HG02970 (cell line): ENCODE data around the gene MAST4.

Experiments
- ATAC-seq: cut with Tn5 transposase; IDR thresholded peaks from one replicate; pipeline ENCODE4 v1.9.1; 2021; ENCODE audit warnings: mild to moderate bottlenecking, moderate library complexity, moderate number of reproducible peaks; ENCODE audit not compliant: unreplicated experiment, low FRiP score

MAST4 gene

GRCh38 chr5:66644111-66644510 is 47.9 kb downstream of the MAST4 start:
- no peak for ATAC-seq

GRCh38 chr5:66645039-66645438 is 48.8 kb downstream of the MAST4 start:
- no peak for ATAC-seq

DNA sequence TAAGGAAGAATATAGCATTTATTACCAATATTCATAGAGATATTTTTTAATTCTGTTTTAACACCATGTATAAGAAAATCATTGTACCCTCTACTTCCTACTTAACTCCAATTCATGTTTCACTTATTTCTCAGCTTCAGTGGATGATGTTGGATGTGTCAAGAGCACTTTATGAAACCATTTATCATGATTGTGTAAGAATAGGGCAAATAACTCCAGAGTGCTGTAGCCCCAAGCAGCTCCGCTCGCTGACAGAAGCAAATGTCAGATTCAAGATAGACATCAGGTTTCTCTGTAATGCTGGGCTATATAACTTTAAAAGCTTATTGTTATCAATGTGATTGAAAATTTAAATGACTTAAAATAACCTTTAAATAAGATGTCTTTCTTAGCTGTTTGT is 50.4 kb downstream of the MAST4 start:
- no peak for ATAC-seq

- ATAC-seq: no peak
Observed at GRCh38 chr5:66647146-66647856, 51.1 kb downstream of the MAST4 start.

- no peak for ATAC-seq
Observed at GRCh38 chr5:66652818-66653217, 56.6 kb downstream of the MAST4 start.

DNA sequence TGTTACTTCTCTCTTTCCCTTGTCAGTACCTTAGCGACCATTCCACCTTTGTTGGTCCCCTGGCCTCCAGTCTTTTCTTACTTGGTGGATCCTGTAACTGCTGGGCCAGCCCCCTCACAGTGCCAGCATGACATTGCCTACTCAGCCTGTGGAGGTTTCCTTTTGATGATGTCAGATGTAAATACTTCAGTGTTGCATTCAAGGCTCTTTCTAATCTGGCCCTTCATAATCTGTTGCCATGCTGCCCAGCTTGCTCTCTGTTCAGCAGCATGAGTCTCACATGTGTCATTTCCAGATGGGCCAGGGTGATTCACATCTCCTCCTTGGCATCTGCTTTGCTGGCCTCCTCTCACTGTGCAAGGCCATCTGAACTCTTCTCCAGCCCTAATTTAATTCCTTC is 57.1 kb downstream of the MAST4 start:
- no peak for ATAC-seq

DNA sequence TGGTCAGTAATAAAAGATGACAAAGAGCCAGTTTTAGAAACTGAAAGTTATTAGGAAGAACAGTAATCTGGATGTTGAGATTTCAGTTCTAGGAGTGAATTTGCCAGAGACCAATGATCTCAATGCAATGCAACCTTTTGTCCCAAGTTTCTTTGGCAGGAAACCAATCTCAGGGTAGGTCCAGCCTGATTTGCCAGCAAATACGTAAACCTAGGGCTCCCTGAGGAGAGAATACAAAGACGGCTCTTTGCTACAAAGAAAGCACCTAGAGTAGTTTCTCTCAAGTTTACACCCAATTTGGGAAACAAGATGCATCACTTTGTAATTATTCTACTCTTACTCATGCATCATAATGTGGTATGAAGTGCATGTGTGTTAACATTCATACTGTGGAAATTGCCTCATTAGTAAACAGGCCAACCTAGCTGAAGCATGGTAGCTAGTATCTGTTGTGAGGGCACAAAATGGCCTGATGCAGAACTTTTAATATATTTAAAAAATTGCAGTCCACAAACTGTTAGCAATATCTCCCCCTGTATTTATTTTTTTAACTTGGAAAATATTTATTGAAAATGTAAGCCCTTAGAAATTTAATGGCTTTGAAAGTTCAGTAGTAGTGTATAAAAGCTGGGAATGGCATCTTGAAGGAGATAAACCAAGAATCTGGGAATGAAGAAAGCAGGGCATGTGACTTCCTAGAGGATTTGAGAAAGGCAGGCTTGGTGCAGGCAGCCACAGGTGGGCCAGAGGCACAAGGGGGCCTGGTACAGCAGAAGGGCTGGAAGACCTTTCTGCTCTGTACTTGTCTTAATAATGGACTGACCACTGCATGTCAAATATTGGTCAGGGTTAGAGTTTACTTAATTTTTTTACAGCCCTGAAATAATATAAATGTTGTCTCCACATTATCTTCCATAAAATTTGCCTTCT is 59.5 kb downstream of the MAST4 start:
- no peak for ATAC-seq

- ATAC-seq: no peak
Observed at GRCh38 chr5:66658516-66658915, 62.3 kb downstream of the MAST4 start.

DNA sequence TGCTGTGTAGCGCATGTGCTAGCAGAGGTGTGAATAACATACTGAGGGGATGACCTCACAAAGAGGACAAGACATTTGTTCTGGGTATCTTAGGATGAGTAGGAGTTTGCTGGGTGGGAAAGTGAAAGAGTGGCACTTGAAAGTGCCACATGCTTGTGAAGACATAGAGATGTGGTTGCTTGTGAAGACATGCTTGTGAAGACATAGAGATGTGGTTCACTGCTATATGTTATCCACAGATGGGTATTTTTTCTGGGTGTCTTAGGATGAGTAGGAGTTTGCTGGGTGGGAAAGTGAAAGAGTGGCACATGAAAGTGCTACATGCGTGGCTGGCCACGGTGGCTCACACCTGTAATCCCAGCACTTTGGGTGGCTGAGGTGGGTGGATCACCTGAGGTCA is 63.6 kb downstream of the MAST4 start:
- no peak for ATAC-seq

- no peak for ATAC-seq
Observed at GRCh38 chr5:66660396-66660795, 64.2 kb downstream of the MAST4 start.

DNA sequence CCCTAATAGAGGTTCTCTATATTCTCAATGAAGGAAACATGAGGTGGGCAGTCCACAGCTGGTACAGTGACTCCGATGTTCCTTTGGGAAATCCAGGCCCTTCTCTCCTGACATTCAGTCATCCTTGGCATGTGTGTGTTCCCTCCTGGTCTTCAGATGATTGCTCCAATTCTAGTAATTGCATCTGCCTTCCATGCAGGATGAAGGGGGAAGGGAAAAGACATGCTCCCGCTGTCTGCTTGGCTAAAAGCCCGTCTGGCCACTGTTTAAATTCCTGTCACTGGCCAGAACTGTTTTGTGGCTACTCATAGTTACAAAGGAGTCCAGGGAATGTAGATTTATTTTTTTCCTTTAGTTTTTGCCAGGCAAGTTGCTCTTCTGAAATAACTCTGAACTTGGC is 65.0 kb downstream of the MAST4 start:
- ATAC-seq: no peak

GRCh38 chr5:66666778-66667177 is 70.6 kb downstream of the MAST4 start:
- ATAC-seq: no peak

DNA sequence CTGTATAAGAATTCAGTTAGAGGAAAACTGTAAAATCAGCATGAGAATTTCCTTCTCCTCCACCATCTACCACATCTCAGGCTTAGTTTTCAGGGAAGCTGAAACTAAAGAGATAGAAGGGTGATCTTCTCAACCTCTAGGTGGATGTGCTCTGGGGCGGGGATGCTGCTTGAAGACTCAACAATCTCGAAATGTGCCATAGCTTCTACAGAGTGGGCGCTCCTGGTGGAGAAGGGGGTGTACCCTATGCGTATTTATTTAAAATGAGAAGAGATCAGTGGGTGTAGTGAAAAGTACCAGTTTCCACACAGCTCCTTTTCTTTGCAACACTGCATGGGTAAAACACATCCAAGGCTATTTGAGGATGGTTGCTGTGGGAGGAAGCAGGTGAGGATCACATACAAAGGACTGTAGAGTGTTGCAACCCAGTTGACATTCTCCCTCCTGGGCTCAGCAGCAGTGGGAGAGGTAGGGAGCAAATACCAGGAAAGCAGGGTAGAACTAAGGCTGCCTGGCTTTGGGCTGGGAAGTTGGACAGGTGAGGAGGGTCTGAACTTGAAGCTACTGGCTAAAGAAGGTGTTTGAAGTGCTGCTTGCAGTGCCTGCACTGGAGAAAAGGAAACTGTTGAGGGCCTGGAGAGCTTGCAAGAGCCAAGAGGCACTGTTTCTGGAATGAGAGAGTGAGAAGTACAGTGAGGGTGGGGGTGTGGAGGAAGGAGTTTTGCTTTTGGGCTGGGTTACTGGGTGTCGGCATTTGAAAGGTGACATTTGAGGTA is 73.1 kb downstream of the MAST4 start:
- no peak for ATAC-seq

DNA sequence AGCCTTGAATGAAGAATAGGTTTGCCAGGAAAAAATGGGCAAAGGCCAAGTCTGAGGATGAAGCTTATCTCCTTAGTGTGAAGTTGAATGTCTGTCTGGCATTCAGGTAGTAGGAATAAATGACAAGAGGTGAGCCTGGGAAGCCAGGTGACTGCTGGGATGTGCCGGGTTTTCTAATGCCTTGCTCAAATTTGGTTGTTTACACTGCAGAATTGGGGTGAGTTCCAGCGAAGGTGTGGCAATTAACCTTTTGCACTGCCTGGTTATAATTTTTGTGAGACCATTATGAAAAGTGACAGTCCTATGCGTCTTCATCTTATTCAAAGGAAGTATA is 73.6 kb downstream of the MAST4 start:
- no peak for ATAC-seq

DNA sequence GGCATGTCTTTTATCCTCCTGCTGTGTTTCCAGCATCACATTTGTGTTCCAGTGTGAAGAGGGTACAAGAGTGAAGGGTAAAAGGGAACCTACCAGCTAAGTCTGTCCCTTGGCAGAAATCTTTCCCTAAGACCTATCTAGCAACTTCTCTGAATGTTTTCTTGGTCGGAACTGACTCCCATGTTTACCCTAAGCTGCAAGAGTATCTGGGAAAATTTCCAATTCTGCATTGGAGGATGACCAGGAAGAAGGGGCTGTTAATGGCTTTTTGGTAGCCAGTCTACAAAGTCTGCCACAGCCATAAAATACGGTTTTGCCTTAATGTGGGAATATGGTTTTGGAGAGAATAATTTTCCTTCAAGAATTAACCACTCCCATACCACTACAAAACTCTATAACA is 75.1 kb downstream of the MAST4 start:
- no peak for ATAC-seq

DNA sequence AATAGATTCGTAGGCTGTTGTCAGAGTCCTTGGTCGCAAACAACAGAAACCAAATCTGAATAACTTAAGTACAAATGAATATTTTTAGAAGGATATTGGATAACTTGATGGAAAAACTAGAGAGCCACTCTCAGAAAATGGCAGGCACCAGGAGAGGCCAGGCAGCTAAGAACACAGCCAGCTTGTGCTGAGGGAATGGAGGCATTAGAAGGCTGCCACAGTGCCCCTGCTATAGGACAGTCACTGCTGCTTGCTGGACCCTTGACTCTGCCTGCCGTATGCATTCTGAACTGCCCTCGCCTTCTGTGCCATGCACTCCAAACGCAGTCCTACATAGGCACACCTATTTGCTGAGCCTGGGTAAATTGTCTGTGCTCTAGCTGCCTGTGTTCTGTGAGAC is 78.6 kb downstream of the MAST4 start:
- ATAC-seq: no peak

GRCh38 chr5:66675406-66675805 is 79.2 kb downstream of the MAST4 start:
- no peak for ATAC-seq

DNA sequence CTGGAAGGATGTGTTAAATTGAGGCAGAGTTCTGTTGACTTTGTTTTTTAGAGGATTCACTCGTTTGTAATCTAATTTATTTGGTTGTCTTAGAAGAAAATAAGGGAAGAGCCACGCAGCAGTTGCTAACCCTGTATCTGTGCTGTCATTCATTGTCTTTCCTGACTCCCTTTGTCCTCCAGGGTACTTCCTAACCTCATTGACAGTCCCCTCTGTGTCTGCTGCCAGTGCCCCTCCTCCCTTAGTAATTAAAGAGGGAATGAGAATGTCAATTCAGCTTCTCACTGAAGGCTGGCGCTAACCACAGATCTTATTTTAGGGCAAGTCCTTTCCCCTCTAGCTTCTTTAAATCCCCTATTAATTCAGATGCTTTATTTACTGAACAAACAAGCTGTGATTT is 84.0 kb downstream of the MAST4 start:
- ATAC-seq: no peak

DNA sequence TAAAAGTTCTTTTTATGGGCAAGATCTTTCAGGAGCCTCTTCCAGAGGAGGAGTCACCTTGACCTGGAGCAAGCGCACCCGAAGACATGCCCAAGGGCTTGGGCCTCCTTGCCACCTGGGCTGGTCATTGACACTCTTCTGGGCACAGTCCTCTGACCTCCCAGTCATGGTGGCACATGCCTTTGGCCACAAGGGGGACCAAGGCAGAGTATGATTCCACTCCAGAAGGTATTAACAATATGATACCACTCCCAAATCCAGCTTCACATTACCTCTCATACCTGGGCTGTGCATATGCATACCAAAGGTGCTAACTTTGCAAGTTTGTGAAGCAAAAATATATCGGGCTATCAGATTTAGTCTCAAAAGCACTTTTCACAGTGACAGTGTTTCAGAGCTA is 84.6 kb downstream of the MAST4 start:
- ATAC-seq: no peak

DNA sequence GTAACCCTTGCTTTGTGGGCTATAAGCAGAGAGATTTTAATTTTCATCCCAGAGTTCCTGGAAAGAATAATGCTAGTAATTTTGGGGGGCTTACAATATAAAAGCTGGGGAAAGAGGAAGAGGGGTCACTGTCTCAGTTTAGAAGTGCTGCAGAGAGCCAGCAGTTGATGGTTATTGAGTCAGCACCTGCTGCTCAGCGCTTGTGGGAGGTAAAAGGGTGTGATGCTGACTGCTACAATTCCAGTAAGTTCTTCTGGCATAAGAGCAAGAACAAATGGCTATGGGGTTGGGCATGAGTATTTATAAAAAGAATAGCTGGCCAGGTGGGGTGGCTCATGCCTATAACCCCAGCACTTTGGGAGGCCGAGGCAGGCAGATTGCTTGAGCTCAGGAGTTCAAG is 88.5 kb downstream of the MAST4 start:
- no peak for ATAC-seq

DNA sequence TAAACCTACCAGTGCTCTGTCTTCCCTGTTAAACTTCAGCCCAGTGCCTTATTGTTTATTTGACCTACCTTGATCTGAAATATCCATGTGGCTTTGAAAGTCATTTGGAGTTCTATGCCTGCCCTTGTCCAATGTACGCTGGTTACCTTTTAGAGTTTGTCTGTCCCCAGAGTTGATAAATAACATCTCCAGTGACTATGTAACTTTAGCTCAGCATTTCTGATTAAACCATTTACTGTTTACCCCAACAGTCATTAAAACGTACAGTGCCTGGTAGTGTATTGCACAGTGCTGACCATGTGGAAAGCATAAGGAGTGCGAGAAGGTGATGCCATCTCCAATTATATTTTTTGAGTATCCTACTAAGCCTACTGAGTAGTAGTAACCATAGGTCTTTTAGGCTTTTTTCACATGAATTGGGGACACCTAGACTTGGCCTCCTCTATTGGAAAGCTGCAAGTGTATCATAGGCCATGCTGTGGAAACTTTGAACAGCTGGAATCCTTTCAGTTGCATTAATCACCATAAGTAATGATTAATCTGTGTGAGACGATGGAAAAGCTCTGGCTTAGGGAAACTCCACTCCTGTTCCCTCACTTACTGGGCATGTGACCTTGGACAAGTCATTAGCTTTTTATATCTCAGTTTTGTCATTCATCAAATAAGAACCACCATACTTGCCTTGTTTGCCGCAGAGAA is 93.5 kb downstream of the MAST4 start:
- no peak for ATAC-seq
